Panc1 (cell line): ENCODE data around the gene STYK1. TPM values are rescaled to one million over a fixed set of nuclear protein-coding genes. Genes with fewer than 3 reads are reported as not detected.

Source experiments
- ATAC-seq: fragments of 200-7000 bp; cut with Tn5 transposase; 2 replicates; pipeline ENCODE4 v1.9.1; 2020; ENCODE audit warnings: mild to moderate bottlenecking, moderate library complexity
- BruUV-seq: library from RNA; stranded (reverse); fragments of 400-500 nt; replicated peaks from 2 replicates; lab custom pipeline; 2021; lab: Mats Ljungman, UMichigan
- CTCF ChIA-PET: fragments of 300-600 bp; sonication (Branson Sonifier 250); formaldehyde crosslinking; loops from one replicate; lab custom pipeline; 2022; ENCODE audit warnings: antibody characterized with exemption; lab: Charles Lee
- POLR2A ChIA-PET: fragments of 300-600 bp; sonication (Branson Sonifier 250); formaldehyde crosslinking; loops from one replicate; lab custom pipeline; 2022; ENCODE audit warnings: antibody characterized with exemption; lab: Charles Lee
- DNase-seq: peaks from one replicate; pipeline ENCODE4 v3.0.0-alpha.2; 2010; ENCODE audit warnings: low read depth, low spot score
- H3K27ac ChIP-seq: 2 replicates; pipeline ENCODE4 v1.5.1; 2011; ENCODE audit warnings: mild to moderate bottlenecking, low read length, inconsistent platforms
- H3K27me3 ChIP-seq: fragments of 200-500 bp; sonication (Bioruptor generic); 2 replicates; pipeline ENCODE4 v1.6.0; 2014; ENCODE audit warnings: low read length, inconsistent platforms; ENCODE audit not compliant: control insufficient read depth, insufficient read depth
- H3K36me3 ChIP-seq: fragments of 200-500 bp; sonication (Bioruptor generic); 2 replicates; pipeline ENCODE4 v1.5.1; 2014; ENCODE audit warnings: inconsistent platforms, mild to moderate bottlenecking, low read length, moderate library complexity; ENCODE audit not compliant: control insufficient read depth, insufficient read depth
- H3K4me1 ChIP-seq: 2 replicates; pipeline ENCODE4 v1.5.1; 2011; ENCODE audit warnings: inconsistent platforms, mild to moderate bottlenecking, low read length, moderate library complexity; ENCODE audit not compliant: control insufficient read depth, insufficient read depth
- H3K4me3 ChIP-seq, 2 experiments: 2 replicates each; pipeline ENCODE4 v1.5.1; 2011 to 2012; ENCODE audit warnings: low read depth in 2 of 2, low read length in 2 of 2, mild to moderate bottlenecking in 2 of 2, inconsistent platforms in 1 of 2, moderate library complexity in 1 of 2
- H3K9me3 ChIP-seq: fragments of 200-500 bp; sonication (Bioruptor generic); 2 replicates; pipeline ENCODE4 v1.5.1; 2014; ENCODE audit warnings: low read depth, mild to moderate bottlenecking, inconsistent platforms, low read length, moderate library complexity; ENCODE audit not compliant: control insufficient read depth, insufficient read depth
- POLR2AphosphoS5 ChIP-seq: IDR thresholded peaks from 2 replicates; pipeline ENCODE4 v1.6.1; 2012; ENCODE audit warnings: mild to moderate bottlenecking, low read depth, low read length, moderate library complexity
- REST ChIP-seq, 2 experiments: IDR thresholded peaks; 2 replicates each; pipeline ENCODE4 v1.6.1; 2011 to 2012; ENCODE audit warnings: low read depth in 2 of 2, control low read depth in 1 of 2, low read length in 1 of 2, mild to moderate bottlenecking in 1 of 2, moderate library complexity in 1 of 2; ENCODE audit not compliant: insufficient read depth in 1 of 2
- SIN3A ChIP-seq: IDR thresholded peaks from 2 replicates; pipeline ENCODE4 v1.6.1; 2012; ENCODE audit warnings: low read depth, mild to moderate bottlenecking, low read length, moderate library complexity, borderline replicate concordance; ENCODE audit not compliant: insufficient read depth
- TCF7L2 ChIP-seq: IDR thresholded peaks from 2 replicates; pipeline ENCODE4 v1.6.1; 2011; ENCODE audit warnings: mild to moderate bottlenecking, low read depth, low read length, inconsistent platforms
- in situ Hi-C: cut with HindIII; loops from 2 replicates; pipeline ENCODE4 v1.10.0; 2016; ENCODE audit warnings: low sequenced_read_pairs, low pct_unique_long_range_greater_than_20kb
- intact Hi-C: fragments of 100-400 bp; cut with micrococcal nuclease; formaldehyde crosslinking; loops from one replicate; pipeline ENCODE4 v1.10.0; 2022; ENCODE audit not compliant: unreplicated experiment
- total RNA-seq: library from RNA; stranded (reverse); gene quantifications from one replicate; pipeline ENCODE4 v1.2.1, GENCODE V29; 2021; ENCODE audit not compliant: unreplicated experiment
- TF ChIP-seq, protein P1 (sequence below): fragments of 450-650 bp; IDR thresholded peaks from 2 replicates; pipeline ENCODE4 v1.5.1; 2017; ENCODE audit warnings: mild to moderate bottlenecking

STYK1 gene
- total RNA-seq, 1 experiment from 2014 or later = 0.85 TPM

GRCh38 chr12:10638728-10639127 lies 35.1 kb downstream of the STYK1 start:
- POLR2A ChIA-PET = no interaction called here
- Histone ChIP-seq H3K27me3 (no peaks in the 10 kb centered on the region), H3K4me1 (no peaks in the 10 kb centered on the region), H3K4me3 (no peak overlapping the region), H3K9me3 (no peaks in the 10 kb centered on the region), H3K27ac (no peak overlapping the region), H3K36me3 (no peaks in the 10 kb centered on the region)
- no TSS peak for BruUV-seq
- CTCF ChIA-PET = no interaction called here
- ATAC-seq (no peak), DNase-seq (no peak)
- intact Hi-C loops (no loop called here), in situ Hi-C loops (no loop called here)
- TF ChIP-seq SIN3A = no peak
- no peak for TF ChIP-seq REST (IDR thresholded peaks at IDR 0.05; ENCODE audit: insufficient read depth in 1 of 2, low read depth in 2 of 2, low read length in 1 of 2)
- TF ChIP-seq POLR2AphosphoS5 = no peak
- TF ChIP-seq, protein P1, sequence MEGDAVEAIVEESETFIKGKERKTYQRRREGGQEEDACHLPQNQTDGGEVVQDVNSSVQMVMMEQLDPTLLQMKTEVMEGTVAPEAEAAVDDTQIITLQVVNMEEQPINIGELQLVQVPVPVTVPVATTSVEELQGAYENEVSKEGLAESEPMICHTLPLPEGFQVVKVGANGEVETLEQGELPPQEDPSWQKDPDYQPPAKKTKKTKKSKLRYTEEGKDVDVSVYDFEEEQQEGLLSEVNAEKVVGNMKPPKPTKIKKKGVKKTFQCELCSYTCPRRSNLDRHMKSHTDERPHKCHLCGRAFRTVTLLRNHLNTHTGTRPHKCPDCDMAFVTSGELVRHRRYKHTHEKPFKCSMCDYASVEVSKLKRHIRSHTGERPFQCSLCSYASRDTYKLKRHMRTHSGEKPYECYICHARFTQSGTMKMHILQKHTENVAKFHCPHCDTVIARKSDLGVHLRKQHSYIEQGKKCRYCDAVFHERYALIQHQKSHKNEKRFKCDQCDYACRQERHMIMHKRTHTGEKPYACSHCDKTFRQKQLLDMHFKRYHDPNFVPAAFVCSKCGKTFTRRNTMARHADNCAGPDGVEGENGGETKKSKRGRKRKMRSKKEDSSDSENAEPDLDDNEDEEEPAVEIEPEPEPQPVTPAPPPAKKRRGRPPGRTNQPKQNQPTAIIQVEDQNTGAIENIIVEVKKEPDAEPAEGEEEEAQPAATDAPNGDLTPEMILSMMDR = no peak
- TF ChIP-seq TCF7L2 = no peak

DNA sequence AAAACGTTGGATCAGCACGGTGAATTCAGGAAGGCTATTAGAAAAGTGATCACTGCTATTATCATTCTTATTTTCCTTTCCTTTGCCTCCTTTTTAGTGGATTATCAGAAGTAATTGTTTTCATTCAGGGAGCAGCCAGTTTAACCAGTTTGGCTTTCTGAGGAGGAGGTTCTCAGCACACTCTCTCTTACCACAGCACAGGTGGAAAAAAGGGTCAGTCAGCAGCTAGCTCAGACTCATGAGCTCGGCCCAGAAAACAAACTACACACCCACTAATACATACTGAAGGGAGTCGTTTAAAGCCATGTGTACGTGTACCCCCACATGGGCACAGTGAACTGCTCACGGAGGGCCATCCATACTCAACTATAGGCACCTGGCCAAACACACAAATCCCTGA lies 37.2 kb downstream of the STYK1 start:
- in situ Hi-C loops (no loop called here), intact Hi-C loops (no loop called here)
- ATAC-seq = no peak
- no TSS peak for BruUV-seq
- no peak overlapping the region for H3K27ac ChIP-seq
- ChIA-PET CTCF (no interaction called here), POLR2A (no interaction called here)
- no peaks in the 10 kb centered on the region for H3K27me3 ChIP-seq
- no peak for TF ChIP-seq TCF7L2
- no peak for TF ChIP-seq SIN3A
- TF ChIP-seq, protein P1 = no peak
- no peak for TF ChIP-seq POLR2AphosphoS5
- TF ChIP-seq REST (IDR thresholded peaks at IDR 0.05; ENCODE audit: insufficient read depth in 1 of 2, low read depth in 2 of 2, low read length in 1 of 2) = no peak
- H3K4me1 ChIP-seq = no peaks in the 10 kb centered on the region
- no peak overlapping the region for H3K4me3 ChIP-seq
- H3K9me3 ChIP-seq = no peaks in the 10 kb centered on the region
- H3K36me3 ChIP-seq = no peaks in the 10 kb centered on the region
- no peak for DNase-seq
